T-helper 17 cell (primary cell): Measurements from ENCODE around the gene FCN2. TPM values are rescaled to one million over a fixed set of nuclear protein-coding genes. Genes with fewer than 3 reads are reported as not detected.

Experiments
- ATAC-seq: fragments of 150-1000 bp; cut with Tn5 transposase; 2 replicates; pipeline ENCODE4 v1.10.0; 2021; ENCODE audit warnings: mild to moderate bottlenecking, moderate library complexity
- DNase-seq, 3 donors: peaks; one replicate each; pipeline versions ENCODE4 v3.0.0 to v3.0.0-alpha.2; 2020 to 2021
- H3K9me3 ChIP-seq: one replicate; pipeline ENCODE4 v1.7.0; 2013; ENCODE audit warnings: low read length, mild to moderate bottlenecking; ENCODE audit not compliant: control insufficient read depth, poor library complexity, severe bottlenecking
- H3K27ac Mint-ChIP-seq: one replicate; pipeline ENCODE4 v1.8.0; 2022; ENCODE audit warnings: mild to moderate bottlenecking, moderate library complexity, mixed read lengths
- H3K27me3 Mint-ChIP-seq: one replicate; pipeline ENCODE4 v1.8.0; 2022; ENCODE audit warnings: mixed read lengths
- H3K36me3 Mint-ChIP-seq: one replicate; pipeline ENCODE4 v1.8.0; 2022; ENCODE audit warnings: low read depth, mixed read lengths
- H3K4me1 Mint-ChIP-seq: one replicate; pipeline ENCODE4 v1.8.0; 2022; ENCODE audit warnings: mild to moderate bottlenecking, mixed read lengths
- H3K4me3 Mint-ChIP-seq: one replicate; pipeline ENCODE4 v1.8.0; 2022; ENCODE audit warnings: mild to moderate bottlenecking, moderate library complexity, mixed read lengths
- total RNA-seq, 4 donors: library from RNA in 2 of 4; stranded (reverse) in 2 of 4; gene quantifications; one replicate each; pipeline ENCODE4 v1.2.3 and lab custom pipeline; 2022 to 2026

The FCN2 gene
- total RNA-seq, 2 donors from 2014 or later = not detected

- no peaks in the 10 kb centered on the region for H3K4me1 Mint-ChIP-seq
- DNase-seq = no peak
- H3K27me3 Mint-ChIP-seq = peaks cover 9% of the 10 kb centered on the region
Measured at GRCh38 chr9:134867917-134868750, 12.5 kb upstream of the FCN2 start.

GRCh38 chr9:134868751-134869553 is 11.7 kb upstream of the FCN2 start:
- DNase-seq = no peak
- H3K9me3 ChIP-seq = no peaks in the 10 kb centered on the region
- Mint-ChIP-seq H3K36me3 (no peaks in the 10 kb centered on the region), H3K27ac (no peak overlapping the region), H3K27me3 (peaks cover 9% of the 10 kb centered on the region), H3K4me3 (no peak overlapping the region), H3K4me1 (no peaks in the 10 kb centered on the region)
- no peak for ATAC-seq

More at GRCh38 chr9:134867917-134868750, 12.5 kb upstream of the FCN2 start:
- Mint-ChIP-seq H3K36me3 (no peaks in the 10 kb centered on the region), H3K27ac (no peak overlapping the region), H3K4me3 (no peak overlapping the region)
- no peaks in the 10 kb centered on the region for H3K9me3 ChIP-seq
- no peak for ATAC-seq

- H3K27me3 Mint-ChIP-seq = peaks cover 9% of the 10 kb centered on the region
- ATAC-seq = no peak
- no peaks in the 10 kb centered on the region for H3K4me1 Mint-ChIP-seq
- no peaks in the 10 kb centered on the region for H3K36me3 Mint-ChIP-seq
- no peak for DNase-seq
- no peak overlapping the region for H3K27ac Mint-ChIP-seq
- no peak overlapping the region for H3K4me3 Mint-ChIP-seq
- no peaks in the 10 kb centered on the region for H3K9me3 ChIP-seq
Measured at GRCh38 chr9:134869554-134870300, 10.9 kb upstream of the FCN2 start.

- DNase-seq = no peak
- Mint-ChIP-seq H3K27me3 (peaks cover 9% of the 10 kb centered on the region), H3K4me3 (no peak overlapping the region), H3K36me3 (no peaks in the 10 kb centered on the region), H3K4me1 (no peaks in the 10 kb centered on the region), H3K27ac (no peak overlapping the region)
- no peak for ATAC-seq
- no peaks in the 10 kb centered on the region for H3K9me3 ChIP-seq
Measured at GRCh38 chr9:134870301-134870694, 10.3 kb upstream of the FCN2 start.

GRCh38 chr9:134870746-134871662 is 9.6 kb upstream of the FCN2 start:
- no peak overlapping the region for H3K4me3 Mint-ChIP-seq
- peaks cover 9% of the 10 kb centered on the region for H3K27me3 Mint-ChIP-seq
- no peak for DNase-seq
- no peaks in the 10 kb centered on the region for H3K36me3 Mint-ChIP-seq
- no peaks in the 10 kb centered on the region for H3K9me3 ChIP-seq
- no peak overlapping the region for H3K27ac Mint-ChIP-seq
- ATAC-seq = no peak
- no peaks in the 10 kb centered on the region for H3K4me1 Mint-ChIP-seq

- no peaks in the 10 kb centered on the region for H3K9me3 ChIP-seq
- ATAC-seq (no peak), DNase-seq (no peak)
- Mint-ChIP-seq H3K27me3 (peaks cover 9% of the 10 kb centered on the region), H3K4me3 (no peak overlapping the region), H3K27ac (no peak overlapping the region), H3K36me3 (no peaks in the 10 kb centered on the region), H3K4me1 (no peaks in the 10 kb centered on the region)
Measured at GRCh38 chr9:134871697-134872340, 8.8 kb upstream of the FCN2 start.

- H3K4me1 Mint-ChIP-seq = no peaks in the 10 kb centered on the region
- no peak overlapping the region for H3K27ac Mint-ChIP-seq
- H3K9me3 ChIP-seq = no peaks in the 10 kb centered on the region
- DNase-seq (no peak), ATAC-seq (no peak)
- H3K27me3 Mint-ChIP-seq = peaks cover 14% of the 10 kb centered on the region
- H3K36me3 Mint-ChIP-seq = no peaks in the 10 kb centered on the region
- no peak overlapping the region for H3K4me3 Mint-ChIP-seq
Measured at GRCh38 chr9:134872482-134873231, 8.0 kb upstream of the FCN2 start.

- Mint-ChIP-seq H3K36me3 (peaks cover 2% of the 10 kb centered on the region), H3K4me1 (no peaks in the 10 kb centered on the region), H3K27ac (no peak overlapping the region), H3K4me3 (no peak overlapping the region), H3K27me3 (peaks cover 18% of the 10 kb centered on the region)
- DNase-seq (no peak), ATAC-seq (no peak)
- no peaks in the 10 kb centered on the region for H3K9me3 ChIP-seq
Measured at GRCh38 chr9:134875371-134875770, 5.2 kb upstream of the FCN2 start.

GRCh38 chr9:134877541-134877940 is 3.1 kb upstream of the FCN2 start:
- Mint-ChIP-seq H3K4me1 (no peaks in the 10 kb centered on the region), H3K27me3 (peaks cover 33% of the 10 kb centered on the region), H3K27ac (no peak overlapping the region), H3K4me3 (no peak overlapping the region), H3K36me3 (peaks cover 2% of the 10 kb centered on the region)
- H3K9me3 ChIP-seq = no peaks in the 10 kb centered on the region
- DNase-seq = no peak
- ATAC-seq = no peak

- H3K27ac Mint-ChIP-seq = no peak overlapping the region
- ATAC-seq (no peak), DNase-seq (no peak)
- H3K9me3 ChIP-seq = no peaks in the 10 kb centered on the region
- no peaks in the 10 kb centered on the region for H3K4me1 Mint-ChIP-seq
- H3K4me3 Mint-ChIP-seq = no peak overlapping the region
- H3K27me3 Mint-ChIP-seq = peaks cover 33% of the 10 kb centered on the region
- peaks cover 2% of the 10 kb centered on the region for H3K36me3 Mint-ChIP-seq
Measured at GRCh38 chr9:134879664-134880483, 736 bp upstream of the FCN2 start.

- DNase-seq (no peak), ATAC-seq (no peak)
- no peaks in the 10 kb centered on the region for H3K9me3 ChIP-seq
- H3K27me3 Mint-ChIP-seq = peaks cover 35% of the 10 kb centered on the region
- H3K4me3 Mint-ChIP-seq = no peak overlapping the region
- no peak overlapping the region for H3K27ac Mint-ChIP-seq
- no peaks in the 10 kb centered on the region for H3K4me1 Mint-ChIP-seq
- H3K36me3 Mint-ChIP-seq = peaks cover 4% of the 10 kb centered on the region
Measured at GRCh38 chr9:134881313-134881670, 682 bp downstream of the FCN2 start.
